HG02943 (cell line): ENCODE measurements around the gene ABLIM2.
"Not testable (repeated sequence)": the region's sequence is repeated elsewhere in the genome, so short reads cannot be mapped to it uniquely, and the experiment has no call there.

ENCODE experiments used
- ATAC-seq: cut with Tn5 transposase; IDR thresholded peaks from one replicate; pipeline ENCODE4 v1.9.1; 2021; ENCODE audit warnings: mild to moderate bottlenecking, low read depth, moderate library complexity; ENCODE audit not compliant: unreplicated experiment

Gene ABLIM2

GRCh38 chr4:7955393-7955792 lies 203.2 kb downstream of the ABLIM2 start:
- no peak for ATAC-seq

DNA sequence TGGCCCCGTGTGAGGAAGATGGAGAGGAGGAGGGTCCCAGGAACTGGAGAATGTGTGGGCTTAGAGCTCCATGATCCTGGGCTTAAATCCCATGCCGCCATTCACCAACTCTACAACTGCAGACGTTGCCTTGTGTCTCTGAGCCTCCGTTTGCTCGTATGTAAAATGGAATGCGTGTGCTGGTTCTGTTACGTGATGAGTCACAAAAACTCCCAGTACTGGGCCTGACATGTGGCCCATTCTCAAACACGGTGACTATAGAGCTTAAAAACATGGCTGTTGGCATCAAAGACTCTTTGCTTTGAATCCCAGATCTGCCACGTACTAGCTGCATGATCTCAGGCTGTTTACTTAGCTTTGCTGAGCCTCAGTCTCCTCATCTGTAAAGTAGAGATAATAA lies 206.0 kb downstream of the ABLIM2 start:
- no peak for ATAC-seq

DNA sequence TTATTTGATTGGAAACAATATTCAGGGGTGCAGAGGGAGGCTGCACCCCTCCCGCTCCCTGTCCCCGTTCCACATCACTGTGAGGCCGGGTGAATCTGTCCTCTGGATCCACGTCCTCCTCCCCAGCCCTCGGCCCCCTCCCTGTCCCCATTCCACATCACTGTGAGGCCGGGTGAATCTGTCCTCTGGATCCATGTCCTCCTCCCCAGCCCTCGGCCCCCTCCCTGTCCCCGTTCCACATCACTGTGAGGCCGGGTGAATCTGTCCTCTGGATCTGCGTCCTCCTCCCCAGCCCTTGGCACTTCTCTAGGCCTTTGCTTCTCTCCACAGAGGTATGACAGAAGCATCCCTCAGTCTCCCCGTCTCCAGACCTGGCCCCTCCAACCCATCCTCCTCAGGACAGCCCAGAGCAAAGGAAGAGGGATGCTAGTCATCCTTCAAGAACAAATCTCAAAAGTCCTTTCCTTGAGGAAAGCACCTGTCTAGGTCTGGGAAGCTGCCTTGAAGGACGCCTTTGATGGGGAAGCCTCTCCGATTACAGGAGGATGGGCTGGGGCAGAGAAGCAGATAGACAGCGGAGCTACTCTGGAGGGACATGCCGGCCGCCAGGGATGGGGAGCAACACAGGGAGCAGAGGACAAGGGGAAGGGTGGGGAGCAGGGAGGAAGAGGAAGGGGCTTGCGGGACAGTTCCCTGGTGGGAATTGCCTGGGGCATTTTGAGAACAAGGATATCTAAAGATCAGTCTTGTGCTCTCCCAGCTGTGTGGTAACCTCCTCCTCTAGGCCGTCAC lies 208.1 kb downstream of the ABLIM2 start:
- no peak for ATAC-seq

DNA sequence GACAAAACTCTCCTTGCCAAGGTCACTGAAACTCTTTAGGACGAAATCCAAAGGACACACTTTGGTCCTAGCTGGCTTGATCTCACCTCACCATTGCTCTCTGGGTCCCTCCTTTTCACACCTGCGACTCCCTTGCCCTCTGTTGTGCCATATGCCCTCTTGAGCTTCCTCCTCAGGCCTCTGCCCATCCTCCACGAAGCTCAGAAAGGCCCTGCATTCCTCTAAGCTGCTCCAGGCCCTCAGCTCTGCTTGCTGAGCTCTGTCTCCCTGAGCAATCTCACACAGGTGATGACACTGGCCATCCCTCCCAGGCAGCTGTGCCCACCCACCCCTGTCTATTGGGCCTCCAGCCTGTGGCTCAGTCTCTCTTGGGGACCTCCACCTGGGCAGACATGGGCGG lies 208.9 kb downstream of the ABLIM2 start:
- no peak for ATAC-seq

DNA sequence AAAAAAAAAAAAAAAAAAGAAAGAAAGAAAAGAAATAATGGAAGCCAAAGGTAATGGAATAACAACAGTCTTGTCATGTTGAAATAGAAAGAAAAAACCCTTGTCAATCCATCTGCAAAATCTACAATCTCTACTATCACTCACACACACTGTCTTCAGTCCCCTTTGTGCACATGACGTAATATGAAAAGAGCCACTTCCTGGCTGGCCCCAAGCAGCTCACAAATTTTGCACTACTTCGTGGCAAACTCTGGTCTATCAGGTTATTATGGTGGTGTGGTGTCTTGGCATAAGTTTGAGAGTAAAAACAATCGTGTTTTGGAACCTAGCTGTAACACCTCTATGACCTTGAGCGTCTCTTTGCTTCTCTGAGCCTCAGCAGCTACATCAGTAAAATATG lies 210.7 kb downstream of the ABLIM2 start:
- ATAC-seq: no peak

- ATAC-seq: no peak
Measured at GRCh38 chr4:7945709-7946380, 212.8 kb downstream of the ABLIM2 start.

GRCh38 chr4:7944599-7945220 lies 213.9 kb downstream of the ABLIM2 start:
- ATAC-seq: no peak

GRCh38 chr4:7943688-7944087 lies 214.9 kb downstream of the ABLIM2 start:
- ATAC-seq: not testable (repeated sequence)

DNA sequence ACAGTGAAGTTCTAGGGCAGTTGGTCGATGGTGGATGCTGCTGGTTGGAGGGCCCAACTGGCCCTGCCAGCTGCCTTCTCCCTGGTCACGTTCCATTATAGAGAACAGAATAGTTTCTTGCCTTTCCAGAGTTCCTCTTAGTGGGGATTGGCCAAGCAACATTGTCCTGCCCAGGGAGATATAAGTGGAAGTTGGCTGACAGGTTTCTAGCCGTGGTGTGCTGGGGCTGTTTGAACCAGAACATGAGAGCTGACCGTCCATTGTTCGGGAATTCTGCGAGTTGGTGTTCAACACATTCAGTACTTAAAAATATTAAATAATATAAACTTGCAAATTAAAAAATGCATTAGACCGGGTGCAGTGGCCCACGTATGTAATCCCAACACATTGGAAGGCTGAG lies 215.4 kb downstream of the ABLIM2 start:
- ATAC-seq: no peak

DNA sequence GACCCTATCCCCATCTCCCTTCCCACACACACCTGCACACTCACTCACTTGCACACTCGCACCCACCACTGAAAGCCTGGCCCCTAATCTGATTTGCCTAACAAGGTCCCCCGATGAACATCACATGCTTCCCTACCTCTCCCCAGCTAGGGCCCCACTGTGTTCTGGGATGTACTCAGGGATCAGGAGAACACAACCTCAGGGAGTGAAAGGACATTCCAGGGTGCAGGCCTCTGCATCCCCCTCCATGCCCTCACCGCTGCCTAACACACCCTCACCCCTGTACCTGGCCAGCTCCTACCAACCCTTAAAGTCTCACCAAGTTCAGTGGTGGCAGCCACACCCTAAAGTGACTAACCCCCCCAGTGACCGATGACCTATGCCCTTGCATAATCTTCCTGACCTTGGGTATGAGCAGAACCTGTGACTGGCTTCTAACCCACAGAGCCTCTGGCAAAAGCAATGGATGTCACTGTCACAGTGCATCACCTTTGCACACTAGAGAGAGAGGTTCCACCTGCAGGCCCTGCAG lies 216.6 kb downstream of the ABLIM2 start:
- no peak for ATAC-seq

- no peak for ATAC-seq
Measured at GRCh38 chr4:7941111-7941964, 217.3 kb downstream of the ABLIM2 start.

GRCh38 chr4:7939377-7940108 lies 219.1 kb downstream of the ABLIM2 start, which contains the start of gene AFAP1:
TSS of gene AFAP1 (minus strand) at chr4:7939861. CDS start at chr4:7872078, 67,783 bp downstream.
- ATAC-seq: peak; percentile 78

GRCh38 chr4:7938609-7939376 lies 219.8 kb downstream of the ABLIM2 start:
- no peak for ATAC-seq

- ATAC-seq: no peak
Measured at GRCh38 chr4:7938266-7938608, 220.4 kb downstream of the ABLIM2 start.

DNA sequence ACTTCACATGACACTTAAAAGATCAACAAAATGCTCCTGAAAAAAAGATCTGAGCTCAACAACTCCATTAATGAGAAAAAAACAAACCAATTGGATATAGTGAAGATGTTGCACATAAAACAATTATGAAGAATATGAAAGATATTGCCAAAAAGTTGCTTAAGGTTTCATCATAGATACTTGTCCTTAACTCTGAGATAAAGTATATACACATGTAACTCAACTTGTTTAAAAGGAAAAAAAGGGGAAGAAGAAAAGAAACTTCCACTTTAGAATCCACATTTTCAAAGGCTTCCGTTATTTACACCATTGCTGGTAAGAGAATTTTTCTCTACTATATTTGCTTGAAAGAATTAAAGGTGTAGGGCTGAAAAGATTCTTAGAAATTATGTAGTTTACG lies 221.6 kb downstream of the ABLIM2 start:
- ATAC-seq: no peak

GRCh38 chr4:7933651-7934510 lies 224.7 kb downstream of the ABLIM2 start:
- no peak for ATAC-seq

DNA sequence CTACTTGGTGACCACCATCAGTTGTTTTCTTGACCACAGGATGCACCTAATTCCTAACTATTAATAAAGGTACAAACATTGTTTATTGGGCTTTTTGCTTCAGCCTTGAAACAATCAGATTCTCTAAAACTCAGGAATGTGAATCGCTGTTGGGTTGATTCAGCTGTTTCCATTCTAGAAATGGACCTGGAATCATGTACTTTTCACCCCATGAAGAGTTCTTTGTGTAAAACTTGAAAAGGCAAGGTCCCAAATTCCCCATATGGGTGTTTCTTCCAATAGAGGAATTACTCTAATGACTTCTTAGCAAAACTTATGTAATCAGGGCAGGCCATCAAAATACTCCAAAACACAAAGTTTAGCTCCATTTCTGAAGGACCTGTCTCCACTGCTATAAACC lies 226.3 kb downstream of the ABLIM2 start:
- ATAC-seq: no peak
